ENCODE data around the gene N4BP2L2.
A peak's percentile ranks its signal among the peaks of the same experiment; 100 is the strongest.

The N4BP2L2 gene

GRCh38 chr13:32426990-32427851 is 111.4 kb downstream of the N4BP2L2 start:
- peak; percentile 59 for DNase-seq (ENCODE audit: low read depth, low spot score)

- DNase-seq (ENCODE audit: low read depth, low spot score) = no peak
These were observed 112.2 kb downstream of the N4BP2L2 start for GRCh38 chr13:32426191-32426989.

- no peak for DNase-seq (ENCODE audit: low read depth, low spot score)
These were observed 113.4 kb downstream of the N4BP2L2 start for GRCh38 chr13:32425158-32425557.

GRCh38 chr13:32423592-32423991 is 115.0 kb downstream of the N4BP2L2 start:
- DNase-seq (ENCODE audit: low read depth, low spot score) = no peak

- DNase-seq (ENCODE audit: low read depth, low spot score) = no peak
These were observed 118.7 kb downstream of the N4BP2L2 start for GRCh38 chr13:32419862-32420261.

- no peak for DNase-seq (ENCODE audit: low read depth, low spot score)
These were observed 120.6 kb downstream of the N4BP2L2 start for GRCh38 chr13:32417995-32418394.

GRCh38 chr13:32415019-32415418 is 123.6 kb downstream of the N4BP2L2 start:
- no peak for DNase-seq (ENCODE audit: low read depth, low spot score)

- DNase-seq (ENCODE audit: low read depth, low spot score) = no peak
These were observed 124.0 kb downstream of the N4BP2L2 start for GRCh38 chr13:32414580-32414979.

- no peak for DNase-seq (ENCODE audit: low read depth, low spot score)
These were observed 125.3 kb downstream of the N4BP2L2 start for GRCh38 chr13:32413284-32413683.

GRCh38 chr13:32409561-32410421 is 128.8 kb downstream of the N4BP2L2 start:
- peak; percentile 71 for DNase-seq (ENCODE audit: low read depth, low spot score)

- DNase-seq (ENCODE audit: low read depth, low spot score) = peak; percentile 34
These were observed 129.6 kb downstream of the N4BP2L2 start for GRCh38 chr13:32409001-32409313.

GRCh38 chr13:32408296-32409000 is 130.1 kb downstream of the N4BP2L2 start:
- DNase-seq (ENCODE audit: low read depth, low spot score) = no peak

- DNase-seq (ENCODE audit: low read depth, low spot score) = no peak
These were observed 130.7 kb downstream of the N4BP2L2 start for GRCh38 chr13:32407854-32408253.

GRCh38 chr13:32403108-32403507 is 135.5 kb downstream of the N4BP2L2 start:
- DNase-seq (ENCODE audit: low read depth, low spot score) = no peak

- no peak for DNase-seq (ENCODE audit: low read depth, low spot score)
These were observed 147.4 kb downstream of the N4BP2L2 start for GRCh38 chr13:32391101-32391619.

GRCh38 chr13:32390484-32390883 is 148.1 kb downstream of the N4BP2L2 start:
- DNase-seq (ENCODE audit: low read depth, low spot score) = no peak

GRCh38 chr13:32390048-32390447 is 148.5 kb downstream of the N4BP2L2 start:
- no peak for DNase-seq (ENCODE audit: low read depth, low spot score)

- no peak for DNase-seq (ENCODE audit: low read depth, low spot score)
These were observed 153.2 kb downstream of the N4BP2L2 start for GRCh38 chr13:32385410-32385809.

GRCh38 chr13:32384702-32385101 is 153.9 kb downstream of the N4BP2L2 start:
- no peak for DNase-seq (ENCODE audit: low read depth, low spot score)

GRCh38 chr13:32383836-32384618 is 154.6 kb downstream of the N4BP2L2 start:
- DNase-seq (ENCODE audit: low read depth, low spot score) = no peak

Data from astrocyte of the hippocampus (primary cell).